Panc1 (cell line): ENCODE results near the gene PIEZO1.

Source experiments
- POLR2AphosphoS5 ChIP-seq: IDR thresholded peaks from 2 replicates; pipeline ENCODE4 v1.6.1; 2012; ENCODE audit warnings: mild to moderate bottlenecking, low read depth, low read length, moderate library complexity
- TF ChIP-seq, protein P1 (sequence below): fragments of 450-650 bp; IDR thresholded peaks from 2 replicates; pipeline ENCODE4 v1.5.1; 2017; ENCODE audit warnings: mild to moderate bottlenecking

GRCh38 chr16:88721815-88722755, 62.9 kb downstream of the PIEZO1 start:
- TF ChIP-seq, protein P1, sequence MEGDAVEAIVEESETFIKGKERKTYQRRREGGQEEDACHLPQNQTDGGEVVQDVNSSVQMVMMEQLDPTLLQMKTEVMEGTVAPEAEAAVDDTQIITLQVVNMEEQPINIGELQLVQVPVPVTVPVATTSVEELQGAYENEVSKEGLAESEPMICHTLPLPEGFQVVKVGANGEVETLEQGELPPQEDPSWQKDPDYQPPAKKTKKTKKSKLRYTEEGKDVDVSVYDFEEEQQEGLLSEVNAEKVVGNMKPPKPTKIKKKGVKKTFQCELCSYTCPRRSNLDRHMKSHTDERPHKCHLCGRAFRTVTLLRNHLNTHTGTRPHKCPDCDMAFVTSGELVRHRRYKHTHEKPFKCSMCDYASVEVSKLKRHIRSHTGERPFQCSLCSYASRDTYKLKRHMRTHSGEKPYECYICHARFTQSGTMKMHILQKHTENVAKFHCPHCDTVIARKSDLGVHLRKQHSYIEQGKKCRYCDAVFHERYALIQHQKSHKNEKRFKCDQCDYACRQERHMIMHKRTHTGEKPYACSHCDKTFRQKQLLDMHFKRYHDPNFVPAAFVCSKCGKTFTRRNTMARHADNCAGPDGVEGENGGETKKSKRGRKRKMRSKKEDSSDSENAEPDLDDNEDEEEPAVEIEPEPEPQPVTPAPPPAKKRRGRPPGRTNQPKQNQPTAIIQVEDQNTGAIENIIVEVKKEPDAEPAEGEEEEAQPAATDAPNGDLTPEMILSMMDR: no peak
- no peak for TF ChIP-seq POLR2AphosphoS5
